IMR-90 (cell line): Measurements from ENCODE around the gene BDH1. TPM values are rescaled to one million over a fixed set of nuclear protein-coding genes. Genes with fewer than 3 reads are reported as not detected.
"Not testable (repeated sequence)": the region's sequence is repeated elsewhere in the genome, so short reads cannot be mapped to it uniquely, and the experiment has no call there.

Source experiments
- ATAC-seq: fragments of 200-7000 bp; cut with Tn5 transposase; 2 replicates; pipeline ENCODE4 v1.9.1; 2020; ENCODE audit warnings: low read depth, mild to moderate bottlenecking, moderate library complexity
- BruUV-seq: library from RNA; stranded (reverse); fragments of 400-500 nt; replicated peaks from 2 replicates; lab custom pipeline; 2021; lab: Mats Ljungman, UMichigan
- CTCF ChIA-PET: fragments of 300-600 bp; formaldehyde crosslinking; extraction: SDS; loops from one replicate; lab custom pipeline; 2021; ENCODE audit warnings: antibody characterized with exemption; lab: Yijun Ruan, JAX
- POLR2A ChIA-PET: fragments of 300-600 bp; sonication (Branson Sonifier 250); formaldehyde crosslinking; loops from one replicate; lab custom pipeline; 2022; ENCODE audit warnings: antibody characterized with exemption; ENCODE audit not compliant: unreplicated experiment; lab: Charles Lee
- DNase-seq: peaks from one replicate; pipeline ENCODE4 v3.0.0; 2013
- H2AFZ ChIP-seq: replicated peaks from 2 replicates; pipeline ENCODE3; 2013; ENCODE audit warnings: low read length, mild to moderate bottlenecking; ENCODE audit not compliant: poor library complexity
- H2AK5ac ChIP-seq: 2 replicates; pipeline ENCODE4 v1.6.1; 2013; ENCODE audit warnings: low read depth, low read length, inconsistent platforms
- H2AK9ac ChIP-seq: replicated peaks from 2 replicates; pipeline ENCODE3; 2013; ENCODE audit warnings: mild to moderate bottlenecking, low read depth, low read length, moderate library complexity; ENCODE audit not compliant: poor library complexity
- H2BK120ac ChIP-seq: 2 replicates; pipeline ENCODE4 v1.6.1; 2013; ENCODE audit warnings: low read depth, low read length, inconsistent platforms
- H2BK15ac ChIP-seq: 3 replicates; pipeline ENCODE4 v1.6.1; 2013; ENCODE audit warnings: low read depth, low read length, inconsistent platforms
- H2BK20ac ChIP-seq: 2 replicates; pipeline ENCODE4 v1.6.1; 2013; ENCODE audit warnings: low read depth, mild to moderate bottlenecking, inconsistent platforms, low read length, moderate library complexity
- H2BK5ac ChIP-seq: 2 replicates; pipeline ENCODE4 v1.6.1; 2013; ENCODE audit warnings: mild to moderate bottlenecking, low read depth, low read length, inconsistent platforms; ENCODE audit not compliant: poor library complexity, severe bottlenecking
- H3K14ac ChIP-seq: replicated peaks from 2 replicates; pipeline ENCODE4 v1.6.1; 2013; ENCODE audit warnings: low read depth, low read length, inconsistent platforms
- H3K18ac ChIP-seq: 2 replicates; pipeline ENCODE4 v1.6.1; 2013; ENCODE audit warnings: low read depth, low read length, control low read depth
- H3K23ac ChIP-seq: 2 replicates; pipeline ENCODE4 v1.6.1; 2013; ENCODE audit warnings: low read depth, low read length, inconsistent platforms
- H3K27ac ChIP-seq: 2 replicates; pipeline ENCODE4 v1.5.1; 2013; ENCODE audit warnings: mild to moderate bottlenecking, control low read depth, low read length; ENCODE audit not compliant: insufficient read depth
- H3K27me3 ChIP-seq: 2 replicates; pipeline ENCODE4 v1.6.1; 2013; ENCODE audit warnings: low read length; ENCODE audit not compliant: control insufficient read depth, insufficient read depth
- H3K36me3 ChIP-seq: 2 replicates; pipeline ENCODE4 v1.6.1; 2013; ENCODE audit warnings: low read length, mixed read lengths; ENCODE audit not compliant: control insufficient read depth, insufficient read depth
- H3K4ac ChIP-seq: 2 replicates; pipeline ENCODE4 v1.6.1; 2013; ENCODE audit warnings: low read depth, low read length, inconsistent platforms
- H3K4me1 ChIP-seq: 2 replicates; pipeline ENCODE4 v1.6.1; 2013; ENCODE audit warnings: low read length, mixed read lengths; ENCODE audit not compliant: control insufficient read depth, insufficient read depth
- H3K4me2 ChIP-seq: 2 replicates; pipeline ENCODE4 v1.6.1; 2013; ENCODE audit warnings: low read depth, mild to moderate bottlenecking, control low read depth, low read length, moderate library complexity
- H3K4me3 ChIP-seq: 2 replicates; pipeline ENCODE4 v1.5.1; 2013; ENCODE audit warnings: low read depth, mild to moderate bottlenecking, control low read depth, low read length, moderate library complexity; ENCODE audit not compliant: insufficient read depth
- H3K56ac ChIP-seq: 2 replicates; pipeline ENCODE4 v1.6.1; 2013; ENCODE audit warnings: low read length, inconsistent platforms; ENCODE audit not compliant: insufficient read depth; ENCODE audit errors: extremely low read depth
- H3K79me1 ChIP-seq, 2 experiments: 2 replicates each; pipeline ENCODE4 v1.6.1; 2013; ENCODE audit warnings: low read length in 2 of 2, inconsistent platforms in 1 of 2, low read depth in 1 of 2
- H3K9ac ChIP-seq: 2 replicates; pipeline ENCODE4 v1.6.1; 2013; ENCODE audit warnings: low read depth, low read length, control low read depth
- H3K9me1 ChIP-seq: 2 replicates; pipeline ENCODE4 v1.6.1; 2013; ENCODE audit warnings: low read length, inconsistent platforms; ENCODE audit not compliant: insufficient read depth
- H3K9me3 ChIP-seq: 2 replicates; pipeline ENCODE4 v1.6.1; 2013; ENCODE audit warnings: low read length; ENCODE audit not compliant: control insufficient read depth, insufficient read depth
- H4K20me1 ChIP-seq: 2 replicates; pipeline ENCODE4 v1.6.1; 2013; ENCODE audit warnings: low read length, inconsistent platforms; ENCODE audit not compliant: insufficient read depth
- H4K5ac ChIP-seq: 2 replicates; pipeline ENCODE4 v1.6.1; 2013; ENCODE audit warnings: mild to moderate bottlenecking, low read depth, low read length, control low read depth
- H4K8ac ChIP-seq, 2 experiments: 2 replicates each; pipeline ENCODE4 v1.6.1; 2013; ENCODE audit warnings: low read depth in 2 of 2, low read length in 2 of 2, control low read depth in 1 of 2, inconsistent platforms in 1 of 2
- H4K91ac ChIP-seq: 2 replicates; pipeline ENCODE4 v1.6.1; 2013; ENCODE audit warnings: low read depth, low read length, inconsistent platforms; ENCODE audit not compliant: insufficient read depth
- WGBS, 2 experiments: methylation state at CpG; one replicate each; pipeline versions ENCODE4 v1.1.5 to v1.1.7; 2013; ENCODE audit warnings: missing lambda C conversion rate in 2 of 2; ENCODE audit not compliant: insufficient read length in 1 of 2; ENCODE audit errors: extremely low coverage in 2 of 2; 5-methylcytosine and 5-hydroxymethylcytosine counted together
- dilution Hi-C: fragments of 300-500 bp; cut with HindIII; formaldehyde crosslinking; loops from one replicate; pipeline ENCODE4 v1.14.3; 2018; ENCODE audit warnings: low sequenced_read_pairs; ENCODE audit not compliant: unreplicated experiment
- in situ Hi-C: fragments of 300-500 bp; cut with MboI; formaldehyde crosslinking; loops from 3 replicates; pipeline ENCODE4 v1.14.3; 2019; ENCODE audit warnings: low sequenced_read_pairs, inconsistent platforms, mixed read lengths
- intact Hi-C: fragments of 100-400 bp; cut with micrococcal nuclease; formaldehyde crosslinking; loops from 2 replicates; pipeline ENCODE4 v1.10.0; 2022
- polyA plus RNA-seq, 3 experiments: library from polyadenylated mRNA; depleted of rRNA; stranded (reverse); fragments of >200 nt; gene quantifications; 2 replicates each; pipeline ENCODE4 v1.2.3, GENCODE V29; 2012; ENCODE audit warnings: low replicate concordance in 1 of 3
- total RNA-seq: library from RNA; depleted of rRNA; stranded (reverse); fragments of >200 nt; gene quantifications from 2 replicates; pipeline ENCODE4 v1.2.3, GENCODE V29; 2012

Gene BDH1
- total and polyA plus RNA-seq, 2 of the 4 experiments (the other 2 are of a cell fraction): 2.7 to 4.4 TPM

DNA sequence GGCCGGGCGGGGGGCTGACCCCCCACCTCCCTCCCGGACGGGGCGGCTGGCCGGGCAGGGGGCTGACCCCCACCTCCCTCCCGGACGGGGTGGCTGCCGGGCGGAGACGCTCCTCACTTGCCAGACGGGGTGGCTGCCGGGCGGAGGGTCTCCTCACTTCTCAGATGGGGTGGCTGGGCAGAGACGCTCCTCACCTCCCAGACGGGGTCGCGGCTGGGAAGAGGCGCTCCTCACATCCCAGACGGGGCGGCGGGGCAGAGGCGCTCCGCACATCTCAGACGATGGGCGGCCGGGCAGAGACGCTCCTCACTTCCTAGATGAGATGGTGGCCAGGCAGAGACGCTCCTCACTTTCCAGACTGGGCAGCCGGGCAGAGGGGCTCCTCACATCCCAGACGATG, 46.6 kb upstream of the BDH1 start:
- POLR2A ChIA-PET, DNase-seq, H3K9ac ChIP-seq, H3K4me1 ChIP-seq, H3K18ac ChIP-seq, H2BK5ac ChIP-seq, H3K23ac ChIP-seq, H2AFZ ChIP-seq, H2BK20ac ChIP-seq, H2AK9ac ChIP-seq, H3K9me3 ChIP-seq, H3K4me2 ChIP-seq, H2BK120ac ChIP-seq, H4K91ac ChIP-seq, dilution Hi-C loops, H3K27ac ChIP-seq, H2BK15ac ChIP-seq, CTCF ChIA-PET, H3K9me1 ChIP-seq, H3K14ac ChIP-seq, H3K4me3 ChIP-seq, H4K8ac ChIP-seq, ATAC-seq, H3K36me3 ChIP-seq, in situ Hi-C loops, H4K5ac ChIP-seq, BruUV-seq, H4K20me1 ChIP-seq, H3K79me1 ChIP-seq, intact Hi-C loops, H3K27me3 ChIP-seq, H2AK5ac ChIP-seq, H3K56ac ChIP-seq, H3K4ac ChIP-seq: not testable (repeated sequence)
- WGBS, 2 experiments: 80% methylated on average over 1 of the region's 31 CpGs; no CpG with 5 or more reads in 1 of the 2 experiments

DNA sequence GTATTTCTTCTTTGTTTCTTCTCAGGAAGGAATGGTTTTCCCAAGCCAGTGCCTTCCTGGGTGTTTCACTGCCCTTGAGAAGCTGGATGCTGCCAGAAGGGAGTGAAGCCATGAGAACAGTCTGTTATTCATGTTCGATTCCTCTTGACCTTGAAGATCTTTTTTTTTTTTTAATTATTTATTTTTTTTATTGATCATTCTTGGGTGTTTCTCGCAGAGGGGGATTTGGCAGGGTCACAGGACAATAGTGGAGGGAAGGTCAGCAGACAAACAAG, 45.7 kb upstream of the BDH1 start:
- H3K23ac ChIP-seq, BruUV-seq, H3K9ac ChIP-seq, CTCF ChIA-PET, H2AFZ ChIP-seq, H3K56ac ChIP-seq, H3K14ac ChIP-seq, POLR2A ChIA-PET, H3K79me1 ChIP-seq, ATAC-seq, H3K9me1 ChIP-seq, H2BK20ac ChIP-seq, H3K18ac ChIP-seq, H4K20me1 ChIP-seq, H4K91ac ChIP-seq, H3K27ac ChIP-seq, H2AK9ac ChIP-seq, H3K4ac ChIP-seq, H3K9me3 ChIP-seq, H3K27me3 ChIP-seq, H4K5ac ChIP-seq, H2BK15ac ChIP-seq, H3K4me1 ChIP-seq, intact Hi-C loops, H3K4me2 ChIP-seq, H2BK120ac ChIP-seq, H2BK5ac ChIP-seq, H3K36me3 ChIP-seq, in situ Hi-C loops, H4K8ac ChIP-seq, DNase-seq, H3K4me3 ChIP-seq, dilution Hi-C loops, H2AK5ac ChIP-seq: not testable (repeated sequence)
- WGBS, 2 experiments: no CpG with 5 or more reads among the region's 2 CpGs
